ENCODE measurements around the gene VWA1. TPM values are rescaled to one million over a fixed set of nuclear protein-coding genes. Genes with fewer than 3 reads are reported as not detected.

The VWA1 gene
- total and polyA plus RNA-seq, 10 of the 15 experiments (the other 5 are each of a cell fraction or from before 2014, with no cell fraction given), result 0.02 to 1.7 (median 0.32) TPM; not detected in 2

GRCh38 chr1:1439546-1440261 is 4.2 kb downstream of the VWA1 start:
- no peak overlapping the region for H3K27ac ChIP-seq (ENCODE audit: control insufficient read depth, insufficient read depth)
- POLR2A ChIA-PET, result interaction anchor here (1.5 kb wide), 1 partner anchor 41 kb away, joined by 4 read pairs; the partner anchor contains the start of gene CCNL2
- RAD21 ChIA-PET (ENCODE audit: unreplicated experiment), result interaction anchor here (1.2 to 1.9 kb wide), 3 partner anchors 32 to 40 kb away, joined by 3 to 4 read pairs (median 3); partner anchors contain the start of gene MRPL20
- H3K4me1 ChIP-seq (ENCODE audit: control insufficient read depth, insufficient read depth, low read length), result peaks cover 15% of the 10 kb centered on the region
- no peaks in the 10 kb centered on the region for H3K79me2 ChIP-seq (ENCODE audit: control insufficient read depth, insufficient read depth, low read length)
- no peak for TF ChIP-seq SREBF1 (IDR thresholded peaks at IDR 0.05; ENCODE audit: low read length)
- no peak for TF ChIP-seq JUND (IDR thresholded peaks at IDR 0.05; ENCODE audit: low read depth, low read length)
- TF ChIP-seq FOXM1 (IDR thresholded peaks at IDR 0.05; ENCODE audit: low read depth, low read length), result no peak
- TF ChIP-seq GATAD2B (conservative IDR thresholded peaks at IDR 0.05; ENCODE audit: low read depth), result no peak
- TF ChIP-seq CHD2 (IDR thresholded peaks at IDR 0.05; ENCODE audit: borderline replicate concordance, low read depth, low read length), result no peak
- no peak for TF ChIP-seq SRF (IDR thresholded peaks at IDR 0.05; ENCODE audit: low read depth in 2 of 2, low read length in 2 of 2)
- TF ChIP-seq RAD21 (IDR thresholded peaks at IDR 0.05; ENCODE audit: insufficient read depth, low read depth, low read length), result no peak
- TF ChIP-seq ZNF384 (IDR thresholded peaks at IDR 0.05; ENCODE audit: borderline replicate concordance, low read depth, low read length), result no peak
- no peak for TF ChIP-seq ZNF622 (IDR thresholded peaks at IDR 0.05)
- no peak for TF ChIP-seq SUZ12 (IDR thresholded peaks at IDR 0.05; ENCODE audit: unreplicated experiment)
- no peak for TF ChIP-seq ASH2L (IDR thresholded peaks at IDR 0.05; ENCODE audit: borderline replicate concordance, low read depth)
- BruUV-seq (replicated peaks), result no TSS peak
- WGBS (ENCODE audit: insufficient coverage, insufficient replicate concordance, low lambda C conversion rate, missing lambda C conversion rate), result 89% methylated on average over 41 of the region's 82 CpGs
- H3K4me2 ChIP-seq (ENCODE audit: control insufficient read depth, insufficient read depth), result no peak overlapping the region
- intact Hi-C loops (cut with micrococcal nuclease; ENCODE audit: unreplicated experiment), result loop anchor here (2.0 kb wide), 3 partner anchors 33 to 65 kb away; partner anchors contain the start of genes CCNL2 and MRPL20
- no peak overlapping the region for H2AFZ ChIP-seq (ENCODE audit: control insufficient read depth, low read depth, low read length)
- SMC1A ChIA-PET (ENCODE audit: uncharacterized antibody, unreplicated experiment), result interaction anchor here (1.5 kb wide), 1 partner anchor 32 kb away, joined by 5 read pairs; no protein-coding TSS in a partner anchor
- H3K9me3 ChIP-seq (replicated peaks; ENCODE audit: control insufficient read depth, insufficient read depth, low read length), result no peaks in the 10 kb centered on the region
- ATAC-seq (no peak), DNase-seq (ENCODE audit: low read depth, low spot score) (no peak), FAIRE-seq (no peak)
- H3K36me3 ChIP-seq (ENCODE audit: control insufficient read depth in 2 of 2, insufficient read depth in 2 of 2, low read length in 1 of 2), result no peaks in the 10 kb centered on the region
- in situ Hi-C loops (cut with MboI), result no loop called here
- H4K20me1 ChIP-seq (ENCODE audit: control insufficient read depth, insufficient read depth), result no peaks in the 10 kb centered on the region
- no peak overlapping the region for H3K4me3 ChIP-seq
- peaks cover 0 to 4% of the 10 kb centered on the region in 2 experiments; a peak in 2 of 4 replicates for H3K27me3 ChIP-seq (replicated peaks in 1 of 2; ENCODE audit: control insufficient read depth in 2 of 2, insufficient read depth in 2 of 2, low read length in 1 of 2)
- CTCF ChIA-PET, result interaction anchor here (1.2 to 2.7 kb wide), 5 partner anchors 16 to 67 kb away, joined by 3 to 17 read pairs (median 15); partner anchors contain the start of gene MRPL20
- no peak overlapping the region for H3K9ac ChIP-seq (ENCODE audit: control insufficient read depth, insufficient read depth, low read length)
